GM12878 (cell line): ENCODE results near the gene KCNQ1OT1.

Experiments
- BACH1 ChIP-seq: fragments of 450-650 bp; IDR thresholded peaks from 2 replicates; pipeline ENCODE4 v1.6.1; 2017; ENCODE audit warnings: mild to moderate bottlenecking, borderline replicate concordance
- HDAC6 ChIP-seq: fragments of 200-600 bp; sonication (generic); IDR thresholded peaks from one replicate; pipeline ENCODE4 v1.8.0; 2017; ENCODE audit warnings: antibody characterized with exemption; ENCODE audit not compliant: unreplicated experiment
- MTA2 ChIP-seq: fragments of 450-650 bp; IDR thresholded peaks from 2 replicates; pipeline ENCODE4 v1.6.1; 2016; ENCODE audit warnings: low read depth, mild to moderate bottlenecking, moderate library complexity
- TF ChIP-seq, protein P1 (sequence below), 3 experiments: IDR thresholded peaks in 2 of 3; conservative IDR thresholded peaks in 1 of 3; 2 replicates each; pipeline ENCODE4 v1.5.1; 2011; ENCODE audit warnings: low read depth in 3 of 3, low read length in 3 of 3, mild to moderate bottlenecking in 3 of 3, control low read depth in 2 of 3, moderate library complexity in 2 of 3, inconsistent platforms in 1 of 3, mixed read lengths in 1 of 3; ENCODE audit not compliant: control insufficient read depth in 2 of 3, insufficient read depth in 1 of 3; ENCODE audit errors: extremely low read depth in 1 of 3
- TF ChIP-seq, protein P2 (sequence below): IDR thresholded peaks from 2 replicates; pipeline ENCODE4 v1.6.1; 2012; ENCODE audit warnings: low read depth, low read length, improper control_type of control experiment

GRCh38 chr11:2686360-2687222 lies 13.2 kb downstream of the KCNQ1OT1 start:
- TF ChIP-seq HDAC6 (no peak), BACH1 (no peak), MTA2 (no peak)
- TF ChIP-seq, protein P1, sequence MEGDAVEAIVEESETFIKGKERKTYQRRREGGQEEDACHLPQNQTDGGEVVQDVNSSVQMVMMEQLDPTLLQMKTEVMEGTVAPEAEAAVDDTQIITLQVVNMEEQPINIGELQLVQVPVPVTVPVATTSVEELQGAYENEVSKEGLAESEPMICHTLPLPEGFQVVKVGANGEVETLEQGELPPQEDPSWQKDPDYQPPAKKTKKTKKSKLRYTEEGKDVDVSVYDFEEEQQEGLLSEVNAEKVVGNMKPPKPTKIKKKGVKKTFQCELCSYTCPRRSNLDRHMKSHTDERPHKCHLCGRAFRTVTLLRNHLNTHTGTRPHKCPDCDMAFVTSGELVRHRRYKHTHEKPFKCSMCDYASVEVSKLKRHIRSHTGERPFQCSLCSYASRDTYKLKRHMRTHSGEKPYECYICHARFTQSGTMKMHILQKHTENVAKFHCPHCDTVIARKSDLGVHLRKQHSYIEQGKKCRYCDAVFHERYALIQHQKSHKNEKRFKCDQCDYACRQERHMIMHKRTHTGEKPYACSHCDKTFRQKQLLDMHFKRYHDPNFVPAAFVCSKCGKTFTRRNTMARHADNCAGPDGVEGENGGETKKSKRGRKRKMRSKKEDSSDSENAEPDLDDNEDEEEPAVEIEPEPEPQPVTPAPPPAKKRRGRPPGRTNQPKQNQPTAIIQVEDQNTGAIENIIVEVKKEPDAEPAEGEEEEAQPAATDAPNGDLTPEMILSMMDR (IDR thresholded peaks at IDR 0.05 in 2 of 3, conservative IDR thresholded peaks at IDR 0.05 in 1 of 3; ENCODE audit: control insufficient read depth in 2 of 3, extremely low read depth in 1 of 3, insufficient read depth in 1 of 3, low read depth in 3 of 3, low read length in 3 of 3): no peak
- TF ChIP-seq, protein P2, sequence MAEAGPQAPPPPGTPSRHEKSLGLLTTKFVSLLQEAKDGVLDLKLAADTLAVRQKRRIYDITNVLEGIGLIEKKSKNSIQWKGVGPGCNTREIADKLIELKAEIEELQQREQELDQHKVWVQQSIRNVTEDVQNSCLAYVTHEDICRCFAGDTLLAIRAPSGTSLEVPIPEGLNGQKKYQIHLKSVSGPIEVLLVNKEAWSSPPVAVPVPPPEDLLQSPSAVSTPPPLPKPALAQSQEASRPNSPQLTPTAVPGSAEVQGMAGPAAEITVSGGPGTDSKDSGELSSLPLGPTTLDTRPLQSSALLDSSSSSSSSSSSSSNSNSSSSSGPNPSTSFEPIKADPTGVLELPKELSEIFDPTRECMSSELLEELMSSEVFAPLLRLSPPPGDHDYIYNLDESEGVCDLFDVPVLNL: no peak
